IMR-90 (cell line): Measurements from ENCODE around the gene RNF144A. TPM values are rescaled to one million over a fixed set of nuclear protein-coding genes. Genes with fewer than 3 reads are reported as not detected.

Source experiments
- ATAC-seq: fragments of 200-7000 bp; cut with Tn5 transposase; 2 replicates; pipeline ENCODE4 v1.9.1; 2020; ENCODE audit warnings: low read depth, mild to moderate bottlenecking, moderate library complexity
- BruUV-seq: library from RNA; stranded (reverse); fragments of 400-500 nt; replicated peaks from 2 replicates; lab custom pipeline; 2021; lab: Mats Ljungman, UMichigan
- CTCF ChIA-PET: fragments of 300-600 bp; formaldehyde crosslinking; extraction: SDS; loops from one replicate; lab custom pipeline; 2021; ENCODE audit warnings: antibody characterized with exemption; lab: Yijun Ruan, JAX
- POLR2A ChIA-PET: fragments of 300-600 bp; sonication (Branson Sonifier 250); formaldehyde crosslinking; loops from one replicate; lab custom pipeline; 2022; ENCODE audit warnings: antibody characterized with exemption; ENCODE audit not compliant: unreplicated experiment; lab: Charles Lee
- DNase-seq: peaks from one replicate; pipeline ENCODE4 v3.0.0; 2013
- H2AFZ ChIP-seq: replicated peaks from 2 replicates; pipeline ENCODE3; 2013; ENCODE audit warnings: low read length, mild to moderate bottlenecking; ENCODE audit not compliant: poor library complexity
- H2AK5ac ChIP-seq: 2 replicates; pipeline ENCODE4 v1.6.1; 2013; ENCODE audit warnings: low read depth, low read length, inconsistent platforms
- H2AK9ac ChIP-seq: replicated peaks from 2 replicates; pipeline ENCODE3; 2013; ENCODE audit warnings: mild to moderate bottlenecking, low read depth, low read length, moderate library complexity; ENCODE audit not compliant: poor library complexity
- H2BK120ac ChIP-seq: 2 replicates; pipeline ENCODE4 v1.6.1; 2013; ENCODE audit warnings: low read depth, low read length, inconsistent platforms
- H2BK15ac ChIP-seq: 3 replicates; pipeline ENCODE4 v1.6.1; 2013; ENCODE audit warnings: low read depth, low read length, inconsistent platforms
- H2BK20ac ChIP-seq: 2 replicates; pipeline ENCODE4 v1.6.1; 2013; ENCODE audit warnings: low read depth, mild to moderate bottlenecking, inconsistent platforms, low read length, moderate library complexity
- H2BK5ac ChIP-seq: 2 replicates; pipeline ENCODE4 v1.6.1; 2013; ENCODE audit warnings: mild to moderate bottlenecking, low read depth, low read length, inconsistent platforms; ENCODE audit not compliant: poor library complexity, severe bottlenecking
- H3K14ac ChIP-seq: replicated peaks from 2 replicates; pipeline ENCODE4 v1.6.1; 2013; ENCODE audit warnings: low read depth, low read length, inconsistent platforms
- H3K18ac ChIP-seq: 2 replicates; pipeline ENCODE4 v1.6.1; 2013; ENCODE audit warnings: low read depth, low read length, control low read depth
- H3K23ac ChIP-seq: 2 replicates; pipeline ENCODE4 v1.6.1; 2013; ENCODE audit warnings: low read depth, low read length, inconsistent platforms
- H3K27ac ChIP-seq: 2 replicates; pipeline ENCODE4 v1.5.1; 2013; ENCODE audit warnings: mild to moderate bottlenecking, control low read depth, low read length; ENCODE audit not compliant: insufficient read depth
- H3K27me3 ChIP-seq: 2 replicates; pipeline ENCODE4 v1.6.1; 2013; ENCODE audit warnings: low read length; ENCODE audit not compliant: control insufficient read depth, insufficient read depth
- H3K36me3 ChIP-seq: 2 replicates; pipeline ENCODE4 v1.6.1; 2013; ENCODE audit warnings: low read length, mixed read lengths; ENCODE audit not compliant: control insufficient read depth, insufficient read depth
- H3K4ac ChIP-seq: 2 replicates; pipeline ENCODE4 v1.6.1; 2013; ENCODE audit warnings: low read depth, low read length, inconsistent platforms
- H3K4me1 ChIP-seq: 2 replicates; pipeline ENCODE4 v1.6.1; 2013; ENCODE audit warnings: low read length, mixed read lengths; ENCODE audit not compliant: control insufficient read depth, insufficient read depth
- H3K4me2 ChIP-seq: 2 replicates; pipeline ENCODE4 v1.6.1; 2013; ENCODE audit warnings: low read depth, mild to moderate bottlenecking, control low read depth, low read length, moderate library complexity
- H3K4me3 ChIP-seq: 2 replicates; pipeline ENCODE4 v1.5.1; 2013; ENCODE audit warnings: low read depth, mild to moderate bottlenecking, control low read depth, low read length, moderate library complexity; ENCODE audit not compliant: insufficient read depth
- H3K56ac ChIP-seq: 2 replicates; pipeline ENCODE4 v1.6.1; 2013; ENCODE audit warnings: low read length, inconsistent platforms; ENCODE audit not compliant: insufficient read depth; ENCODE audit errors: extremely low read depth
- H3K79me1 ChIP-seq, 2 experiments: 2 replicates each; pipeline ENCODE4 v1.6.1; 2013; ENCODE audit warnings: low read length in 2 of 2, inconsistent platforms in 1 of 2, low read depth in 1 of 2
- H3K9ac ChIP-seq: 2 replicates; pipeline ENCODE4 v1.6.1; 2013; ENCODE audit warnings: low read depth, low read length, control low read depth
- H3K9me1 ChIP-seq: 2 replicates; pipeline ENCODE4 v1.6.1; 2013; ENCODE audit warnings: low read length, inconsistent platforms; ENCODE audit not compliant: insufficient read depth
- H3K9me3 ChIP-seq: 2 replicates; pipeline ENCODE4 v1.6.1; 2013; ENCODE audit warnings: low read length; ENCODE audit not compliant: control insufficient read depth, insufficient read depth
- H4K20me1 ChIP-seq: 2 replicates; pipeline ENCODE4 v1.6.1; 2013; ENCODE audit warnings: low read length, inconsistent platforms; ENCODE audit not compliant: insufficient read depth
- H4K5ac ChIP-seq: 2 replicates; pipeline ENCODE4 v1.6.1; 2013; ENCODE audit warnings: mild to moderate bottlenecking, low read depth, low read length, control low read depth
- H4K8ac ChIP-seq, 2 experiments: 2 replicates each; pipeline ENCODE4 v1.6.1; 2013; ENCODE audit warnings: low read depth in 2 of 2, low read length in 2 of 2, control low read depth in 1 of 2, inconsistent platforms in 1 of 2
- H4K91ac ChIP-seq: 2 replicates; pipeline ENCODE4 v1.6.1; 2013; ENCODE audit warnings: low read depth, low read length, inconsistent platforms; ENCODE audit not compliant: insufficient read depth
- BHLHE40 ChIP-seq: fragments of 150-350 bp; IDR thresholded peaks from 2 replicates; pipeline ENCODE4 v1.6.1; 2016; ENCODE audit warnings: mild to moderate bottlenecking, low read depth, low read length
- FOS ChIP-seq: fragments of 150-350 bp; IDR thresholded peaks from 2 replicates; pipeline ENCODE4 v1.6.1; 2016; ENCODE audit warnings: low read depth, low read length
- MAFK ChIP-seq: IDR thresholded peaks from 2 replicates; pipeline ENCODE4 v1.6.1; 2012; ENCODE audit warnings: low read depth, low read length, improper control_type of control experiment
- MAZ ChIP-seq: IDR thresholded peaks from 2 replicates; pipeline ENCODE4 v1.6.1; 2012; ENCODE audit warnings: low read depth, mild to moderate bottlenecking, low read length, improper control_type of control experiment, moderate library complexity, borderline replicate concordance
- NFE2L2 ChIP-seq: fragments of 150-350 bp; IDR thresholded peaks from 2 replicates; pipeline ENCODE4 v1.6.1; 2016; ENCODE audit warnings: low read depth, mild to moderate bottlenecking, low read length
- POLR2A ChIP-seq: IDR thresholded peaks from 2 replicates; pipeline ENCODE4 v1.6.1; 2012; ENCODE audit warnings: mild to moderate bottlenecking, low read depth, low read length
- RAD21 ChIP-seq: IDR thresholded peaks from 2 replicates; pipeline ENCODE4 v1.6.1; 2012; ENCODE audit warnings: low read length, improper control_type of control experiment
- WGBS, 2 experiments: methylation state at CpG; one replicate each; pipeline versions ENCODE4 v1.1.5 to v1.1.7; 2013; ENCODE audit warnings: missing lambda C conversion rate in 2 of 2; ENCODE audit not compliant: insufficient read length in 1 of 2; ENCODE audit errors: extremely low coverage in 2 of 2; 5-methylcytosine and 5-hydroxymethylcytosine counted together
- dilution Hi-C: fragments of 300-500 bp; cut with HindIII; formaldehyde crosslinking; loops from one replicate; pipeline ENCODE4 v1.14.3; 2018; ENCODE audit warnings: low sequenced_read_pairs; ENCODE audit not compliant: unreplicated experiment
- in situ Hi-C: fragments of 300-500 bp; cut with MboI; formaldehyde crosslinking; loops from 3 replicates; pipeline ENCODE4 v1.14.3; 2019; ENCODE audit warnings: low sequenced_read_pairs, inconsistent platforms, mixed read lengths
- intact Hi-C: fragments of 100-400 bp; cut with micrococcal nuclease; formaldehyde crosslinking; loops from 2 replicates; pipeline ENCODE4 v1.10.0; 2022
- polyA plus RNA-seq, 3 experiments: library from polyadenylated mRNA; depleted of rRNA; stranded (reverse); fragments of >200 nt; gene quantifications; 2 replicates each; pipeline ENCODE4 v1.2.3, GENCODE V29; 2012; ENCODE audit warnings: low replicate concordance in 1 of 3
- total RNA-seq: library from RNA; depleted of rRNA; stranded (reverse); fragments of >200 nt; gene quantifications from 2 replicates; pipeline ENCODE4 v1.2.3, GENCODE V29; 2012
- TF ChIP-seq, protein P1 (sequence below): conservative IDR thresholded peaks from 2 replicates; pipeline ENCODE4 v1.5.1; 2012; ENCODE audit warnings: mild to moderate bottlenecking, low read depth, low read length, improper control_type of control experiment
- TF ChIP-seq, protein P2 (sequence below): fragments of 150-350 bp; IDR thresholded peaks from 2 replicates; pipeline ENCODE4 v1.6.1; 2016; ENCODE audit warnings: low read depth, mild to moderate bottlenecking, low read length, moderate library complexity, borderline replicate concordance

The RNF144A gene
- total and polyA plus RNA-seq, 2 of the 4 experiments (the other 2 are of a cell fraction) = 0.18 to 0.26 TPM

DNA sequence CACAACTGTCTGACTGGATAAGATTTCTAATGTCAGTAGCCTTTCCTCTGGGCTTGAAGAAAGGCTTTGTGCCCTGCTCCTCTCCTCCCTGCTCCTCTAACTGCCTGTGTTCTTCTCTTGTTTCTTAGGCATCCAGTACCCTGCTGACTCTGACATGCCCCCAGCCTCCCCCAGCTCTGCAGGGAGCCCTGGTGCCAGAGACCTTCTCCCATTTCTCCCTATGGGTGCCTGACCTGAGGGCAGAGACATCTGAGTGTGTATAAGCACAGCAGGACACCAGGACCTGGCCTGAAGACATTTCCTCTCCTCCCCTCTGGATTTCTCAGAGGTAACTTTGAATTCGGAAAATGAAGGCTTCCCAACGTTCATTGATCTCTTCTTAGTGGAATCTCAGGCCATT lies 23.6 kb downstream of the RNF144A start:
- no peak overlapping the region for H3K56ac ChIP-seq
- H2BK20ac ChIP-seq = no peak overlapping the region
- H3K36me3 ChIP-seq = no peaks in the 10 kb centered on the region
- no peak overlapping the region for H2AK9ac ChIP-seq
- H2BK5ac ChIP-seq = no peak overlapping the region
- H3K4ac ChIP-seq = no peak overlapping the region
- H3K14ac ChIP-seq = no peak overlapping the region
- no peak overlapping the region for H3K18ac ChIP-seq
- H3K9ac ChIP-seq = no peak overlapping the region
- no peak overlapping the region for H3K23ac ChIP-seq
- H3K4me1 ChIP-seq = no peaks in the 10 kb centered on the region
- H2AFZ ChIP-seq = no peak overlapping the region
- in situ Hi-C loops = no loop called here
- no peaks in the 10 kb centered on the region for H3K79me1 ChIP-seq
- ChIA-PET CTCF (interaction anchor here (0.7 kb wide), 1 partner anchor 9 kb away, joined by 5 read pairs; no protein-coding TSS in a partner anchor), POLR2A (no interaction called here)
- H2BK120ac ChIP-seq = no peak overlapping the region
- no peak overlapping the region for H2BK15ac ChIP-seq
- dilution Hi-C loops = no loop called here
- TF ChIP-seq BHLHE40 (no peak), RAD21 (no peak), MAFK (no peak), FOS (no peak), NFE2L2 (no peak), MAZ (no peak), POLR2A (no peak)
- TF ChIP-seq, protein P1, sequence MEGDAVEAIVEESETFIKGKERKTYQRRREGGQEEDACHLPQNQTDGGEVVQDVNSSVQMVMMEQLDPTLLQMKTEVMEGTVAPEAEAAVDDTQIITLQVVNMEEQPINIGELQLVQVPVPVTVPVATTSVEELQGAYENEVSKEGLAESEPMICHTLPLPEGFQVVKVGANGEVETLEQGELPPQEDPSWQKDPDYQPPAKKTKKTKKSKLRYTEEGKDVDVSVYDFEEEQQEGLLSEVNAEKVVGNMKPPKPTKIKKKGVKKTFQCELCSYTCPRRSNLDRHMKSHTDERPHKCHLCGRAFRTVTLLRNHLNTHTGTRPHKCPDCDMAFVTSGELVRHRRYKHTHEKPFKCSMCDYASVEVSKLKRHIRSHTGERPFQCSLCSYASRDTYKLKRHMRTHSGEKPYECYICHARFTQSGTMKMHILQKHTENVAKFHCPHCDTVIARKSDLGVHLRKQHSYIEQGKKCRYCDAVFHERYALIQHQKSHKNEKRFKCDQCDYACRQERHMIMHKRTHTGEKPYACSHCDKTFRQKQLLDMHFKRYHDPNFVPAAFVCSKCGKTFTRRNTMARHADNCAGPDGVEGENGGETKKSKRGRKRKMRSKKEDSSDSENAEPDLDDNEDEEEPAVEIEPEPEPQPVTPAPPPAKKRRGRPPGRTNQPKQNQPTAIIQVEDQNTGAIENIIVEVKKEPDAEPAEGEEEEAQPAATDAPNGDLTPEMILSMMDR = no peak
- TF ChIP-seq, protein P2, sequence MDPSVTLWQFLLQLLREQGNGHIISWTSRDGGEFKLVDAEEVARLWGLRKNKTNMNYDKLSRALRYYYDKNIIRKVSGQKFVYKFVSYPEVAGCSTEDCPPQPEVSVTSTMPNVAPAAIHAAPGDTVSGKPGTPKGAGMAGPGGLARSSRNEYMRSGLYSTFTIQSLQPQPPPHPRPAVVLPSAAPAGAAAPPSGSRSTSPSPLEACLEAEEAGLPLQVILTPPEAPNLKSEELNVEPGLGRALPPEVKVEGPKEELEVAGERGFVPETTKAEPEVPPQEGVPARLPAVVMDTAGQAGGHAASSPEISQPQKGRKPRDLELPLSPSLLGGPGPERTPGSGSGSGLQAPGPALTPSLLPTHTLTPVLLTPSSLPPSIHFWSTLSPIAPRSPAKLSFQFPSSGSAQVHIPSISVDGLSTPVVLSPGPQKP = no peak
- no peaks in the 10 kb centered on the region for H3K9me1 ChIP-seq
- no peak overlapping the region for H4K8ac ChIP-seq
- no peak overlapping the region for H4K91ac ChIP-seq
- no peak for ATAC-seq
- peaks cover 6% of the 10 kb centered on the region for H3K27me3 ChIP-seq
- no peak overlapping the region for H3K4me2 ChIP-seq
- BruUV-seq = no TSS peak
- DNase-seq = no peak
- no peaks in the 10 kb centered on the region for H4K20me1 ChIP-seq
- H4K5ac ChIP-seq = no peak overlapping the region
- no peaks in the 10 kb centered on the region for H3K9me3 ChIP-seq
- no CpG with 5 or more reads among the region's 2 CpGs for WGBS, 2 experiments
- H3K4me3 ChIP-seq = no peak overlapping the region
- intact Hi-C loops = no loop called here
- no peak overlapping the region for H3K27ac ChIP-seq
- no peak overlapping the region for H2AK5ac ChIP-seq
